PC-3 (cell line): ENCODE measurements around the gene RNF32. TPM values are rescaled to one million over a fixed set of nuclear protein-coding genes. Genes with fewer than 3 reads are reported as not detected.

Experiments
- ATAC-seq: fragments of 200-7000 bp; cut with Tn5 transposase; 2 replicates; pipeline ENCODE4 v1.9.1; 2020; ENCODE audit warnings: mild to moderate bottlenecking, moderate library complexity
- BruUV-seq: library from RNA; stranded (reverse); fragments of 400-500 nt; replicated peaks from 2 replicates; lab custom pipeline; 2021; lab: Mats Ljungman, UMichigan
- CTCF ChIA-PET: fragments of 300-600 bp; sonication (Branson Sonifier 250); formaldehyde crosslinking; loops from one replicate; lab custom pipeline; 2022; ENCODE audit warnings: antibody characterized with exemption; lab: Charles Lee
- POLR2A ChIA-PET: fragments of 300-600 bp; sonication (Branson Sonifier 250); formaldehyde crosslinking; loops from one replicate; lab custom pipeline; 2022; ENCODE audit warnings: antibody characterized with exemption; ENCODE audit not compliant: unreplicated experiment; lab: Charles Lee
- DNase-seq: peaks from one replicate; pipeline ENCODE4 v3.0.0-alpha.2; 2015
- H2AFZ ChIP-seq: fragments of 300-600 bp; sonication (generic); 2 replicates; pipeline ENCODE4 v1.6.0; 2016; ENCODE audit warnings: antibody characterized with exemption, low read length
- H3F3A ChIP-seq: fragments of 300-600 bp; sonication (generic); one replicate; pipeline ENCODE4 v1.6.0; 2017; ENCODE audit warnings: antibody characterized with exemption, low read length, control low read depth, mild to moderate bottlenecking; ENCODE audit not compliant: unreplicated experiment
- H3K27ac ChIP-seq: fragments of 300-600 bp; sonication (generic); 2 replicates; pipeline ENCODE4 v1.5.1; 2016; ENCODE audit warnings: mild to moderate bottlenecking, low read length
- H3K27me3 ChIP-seq: fragments of 300-600 bp; sonication (generic); 2 replicates; pipeline ENCODE4 v1.6.1; 2016; ENCODE audit warnings: low read length, mixed read lengths
- H3K36me3 ChIP-seq: fragments of 300-600 bp; sonication (generic); 2 replicates; pipeline ENCODE4 v1.6.1; 2016; ENCODE audit warnings: low read depth, mixed run types, low read length, mixed read lengths
- H3K4me1 ChIP-seq: fragments of 300-600 bp; sonication (generic); 2 replicates; pipeline ENCODE4 v1.5.1; 2016; ENCODE audit warnings: low read length; ENCODE audit not compliant: insufficient read depth
- H3K4me2 ChIP-seq: fragments of 300-600 bp; sonication (generic); 2 replicates; pipeline ENCODE4 v1.6.0; 2016; ENCODE audit warnings: low read length
- H3K4me3 ChIP-seq: fragments of 300-600 bp; sonication (generic); 2 replicates; pipeline ENCODE4 v1.5.1; 2016; ENCODE audit warnings: mild to moderate bottlenecking, low read length, mixed read lengths
- H3K79me2 ChIP-seq: fragments of 300-600 bp; sonication (generic); 2 replicates; pipeline ENCODE4 v1.6.1; 2017; ENCODE audit warnings: low read length, mixed read lengths
- H3K9ac ChIP-seq: fragments of 300-600 bp; sonication (generic); 2 replicates; pipeline ENCODE4 v1.6.0; 2016; ENCODE audit warnings: mild to moderate bottlenecking, low read length
- H3K9me2 ChIP-seq: fragments of 300-600 bp; sonication (generic); replicated peaks from 2 replicates; pipeline ENCODE4 v1.6.1; 2016; ENCODE audit warnings: mixed run types, low read length, mixed read lengths
- H3K9me3 ChIP-seq: fragments of 300-600 bp; sonication (generic); 2 replicates; pipeline ENCODE4 v1.6.1; 2016; ENCODE audit warnings: low read length, mixed read lengths
- H4K20me1 ChIP-seq: fragments of 300-600 bp; sonication (generic); 2 replicates; pipeline ENCODE4 v1.6.1; 2016; ENCODE audit warnings: low read length, mixed read lengths
- EZH2 ChIP-seq: fragments of 300-600 bp; sonication (generic); IDR thresholded peaks from one replicate; pipeline ENCODE4 v1.6.1; 2017; ENCODE audit warnings: antibody characterized with exemption, mild to moderate bottlenecking, low read length; ENCODE audit not compliant: unreplicated experiment
- EZH2phosphoT487 ChIP-seq: fragments of 300-600 bp; sonication (generic); IDR thresholded peaks from 2 replicates; pipeline ENCODE4 v1.6.1; 2018; ENCODE audit warnings: mild to moderate bottlenecking, antibody characterized with exemption, low read length, borderline replicate concordance
- intact Hi-C: fragments of 100-400 bp; cut with micrococcal nuclease; formaldehyde crosslinking; loops from 2 replicates; pipeline ENCODE4 v1.9.0; 2023
- total RNA-seq: library from RNA; depleted of rRNA; stranded (reverse); fragments of >200 nt; gene quantifications from 2 replicates; pipeline ENCODE4 v1.2.3, GENCODE V29; 2014
- TF ChIP-seq, protein P1 (sequence below): fragments of 300-600 bp; sonication (generic); conservative IDR thresholded peaks from 2 replicates; pipeline ENCODE4 v1.5.1; 2017; ENCODE audit warnings: antibody characterized with exemption, low read depth, mild to moderate bottlenecking, low read length

Gene RNF32
- total RNA-seq, 1 experiment from 2014 or later: 1.7 TPM

DNA sequence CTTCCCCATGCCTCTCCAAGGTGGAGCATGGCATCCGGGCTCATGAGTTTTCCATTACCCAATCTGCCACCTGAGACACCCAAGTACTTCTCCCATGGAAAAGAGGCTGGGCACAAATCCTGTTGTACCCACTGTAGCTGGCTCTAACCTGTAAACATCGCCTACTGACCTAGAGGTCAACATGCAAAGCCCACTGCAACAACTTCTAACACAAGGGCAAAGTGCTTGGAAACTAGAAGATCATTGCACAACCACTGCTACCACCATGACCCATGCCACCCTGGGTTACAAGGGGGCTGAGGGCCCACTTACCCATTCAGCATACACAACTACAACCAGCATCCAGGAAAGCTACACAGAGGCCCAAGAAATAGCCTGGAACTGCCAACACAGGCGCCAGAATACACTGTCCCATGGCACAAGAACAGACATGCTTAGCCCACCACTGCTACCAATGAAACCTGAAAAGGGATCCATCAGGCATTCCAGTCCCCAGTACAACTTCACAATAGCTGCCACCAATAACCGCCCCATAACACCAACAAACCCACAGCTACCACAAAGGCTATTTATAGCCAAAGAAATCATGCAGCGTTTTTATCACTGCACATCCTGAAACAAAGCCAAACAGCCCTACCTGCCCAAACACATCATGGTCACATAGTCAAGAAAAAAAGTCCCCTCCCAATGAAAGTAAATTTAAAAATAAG lies 63.4 kb downstream of the RNF32 start:
- H3K9me3 ChIP-seq: no peaks in the 10 kb centered on the region
- POLR2A ChIA-PET: no interaction called here
- H2AFZ ChIP-seq: no peak overlapping the region
- no peak overlapping the region for H3K27ac ChIP-seq
- no peaks in the 10 kb centered on the region for H3K36me3 ChIP-seq
- no peak overlapping the region for H3K4me3 ChIP-seq
- TF ChIP-seq EZH2phosphoT487 (no peak), EZH2 (no peak)
- TF ChIP-seq, protein P1, sequence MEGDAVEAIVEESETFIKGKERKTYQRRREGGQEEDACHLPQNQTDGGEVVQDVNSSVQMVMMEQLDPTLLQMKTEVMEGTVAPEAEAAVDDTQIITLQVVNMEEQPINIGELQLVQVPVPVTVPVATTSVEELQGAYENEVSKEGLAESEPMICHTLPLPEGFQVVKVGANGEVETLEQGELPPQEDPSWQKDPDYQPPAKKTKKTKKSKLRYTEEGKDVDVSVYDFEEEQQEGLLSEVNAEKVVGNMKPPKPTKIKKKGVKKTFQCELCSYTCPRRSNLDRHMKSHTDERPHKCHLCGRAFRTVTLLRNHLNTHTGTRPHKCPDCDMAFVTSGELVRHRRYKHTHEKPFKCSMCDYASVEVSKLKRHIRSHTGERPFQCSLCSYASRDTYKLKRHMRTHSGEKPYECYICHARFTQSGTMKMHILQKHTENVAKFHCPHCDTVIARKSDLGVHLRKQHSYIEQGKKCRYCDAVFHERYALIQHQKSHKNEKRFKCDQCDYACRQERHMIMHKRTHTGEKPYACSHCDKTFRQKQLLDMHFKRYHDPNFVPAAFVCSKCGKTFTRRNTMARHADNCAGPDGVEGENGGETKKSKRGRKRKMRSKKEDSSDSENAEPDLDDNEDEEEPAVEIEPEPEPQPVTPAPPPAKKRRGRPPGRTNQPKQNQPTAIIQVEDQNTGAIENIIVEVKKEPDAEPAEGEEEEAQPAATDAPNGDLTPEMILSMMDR: no peak
- no peaks in the 10 kb centered on the region for H3F3A ChIP-seq
- CTCF ChIA-PET: no interaction called here
- H3K79me2 ChIP-seq: no peaks in the 10 kb centered on the region
- H3K27me3 ChIP-seq: no peaks in the 10 kb centered on the region
- BruUV-seq: no TSS peak
- no peaks in the 10 kb centered on the region for H3K4me1 ChIP-seq
- no peak overlapping the region for H3K4me2 ChIP-seq
- H4K20me1 ChIP-seq: no peaks in the 10 kb centered on the region
- no peak overlapping the region for H3K9ac ChIP-seq
- intact Hi-C loops: no loop called here
- no peaks in the 10 kb centered on the region for H3K9me2 ChIP-seq
- DNase-seq (no peak), ATAC-seq (no peak)

DNA sequence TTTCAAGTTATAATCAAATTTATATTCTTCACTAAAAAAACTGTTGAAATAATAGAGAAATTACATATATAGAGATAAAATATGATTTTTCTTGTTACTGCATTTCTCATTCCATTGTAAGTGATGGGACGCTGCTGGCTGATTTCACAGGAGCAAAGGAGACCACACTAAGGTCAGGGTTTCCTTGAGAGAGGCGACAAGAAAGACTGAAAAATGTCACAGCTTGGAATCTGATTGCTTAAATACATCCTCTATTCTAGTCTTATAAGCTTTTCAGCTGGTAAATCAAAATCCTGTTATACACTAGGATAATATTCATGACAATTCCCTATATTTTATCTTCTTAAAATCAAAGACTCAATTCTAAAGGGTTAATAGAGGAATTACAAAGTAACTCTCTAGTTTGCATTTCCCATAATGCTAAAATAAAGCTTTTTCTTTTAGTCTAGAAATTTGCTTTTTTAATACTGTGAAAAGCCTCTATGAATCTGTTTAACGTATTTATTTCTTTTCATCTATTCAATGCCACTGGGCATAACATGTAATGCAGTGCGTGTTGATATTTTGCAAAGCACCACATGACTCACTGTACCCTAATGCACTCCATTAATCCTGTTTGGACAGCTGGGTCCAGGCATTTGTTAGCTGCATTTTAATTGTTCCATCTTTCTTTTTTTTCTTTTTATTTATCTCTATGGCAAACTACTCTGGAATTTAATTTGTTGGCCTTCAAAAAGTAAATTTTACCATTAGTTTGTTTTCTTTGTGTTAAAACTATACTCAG lies 81.7 kb downstream of the RNF32 start:
- H2AFZ ChIP-seq: no peak overlapping the region
- H3K27ac ChIP-seq: no peak overlapping the region
- DNase-seq (no peak), ATAC-seq (no peak)
- H3F3A ChIP-seq: no peaks in the 10 kb centered on the region
- no peaks in the 10 kb centered on the region for H3K9me2 ChIP-seq
- no peaks in the 10 kb centered on the region for H4K20me1 ChIP-seq
- intact Hi-C loops: no loop called here
- ChIA-PET CTCF (no interaction called here), POLR2A (no interaction called here)
- peaks cover 20% of the 10 kb centered on the region for H3K4me1 ChIP-seq
- no TSS peak for BruUV-seq
- no peak overlapping the region for H3K4me3 ChIP-seq
- no peaks in the 10 kb centered on the region for H3K79me2 ChIP-seq
- no peaks in the 10 kb centered on the region for H3K9me3 ChIP-seq
- H3K9ac ChIP-seq: no peak overlapping the region
- 0 out of 2 replicates have a peak, but pooled peaks cover 4% of the 10 kb centered on the region for H3K36me3 ChIP-seq
- H3K27me3 ChIP-seq: no peaks in the 10 kb centered on the region
- no peak overlapping the region for H3K4me2 ChIP-seq
- no peak for TF ChIP-seq EZH2

DNA sequence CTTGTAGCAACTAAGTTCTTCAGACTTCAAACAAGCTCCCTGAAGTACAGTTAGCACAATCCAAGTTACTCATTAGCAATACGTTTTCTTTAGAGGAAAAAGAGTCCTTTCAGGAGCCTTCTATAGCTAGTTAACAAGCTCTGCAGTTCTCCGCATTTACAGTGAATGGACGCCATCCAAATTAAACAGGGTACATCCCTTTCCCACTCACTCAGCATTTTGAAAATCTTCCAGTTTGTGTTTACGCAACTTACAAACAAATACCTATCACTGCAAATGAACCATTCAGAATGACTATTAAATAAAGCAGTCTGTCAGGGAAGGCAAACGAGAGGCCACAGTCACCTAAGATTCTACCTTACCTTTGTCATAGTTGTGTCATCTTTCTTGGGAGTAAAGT lies 84.5 kb downstream of the RNF32 start:
- Histone ChIP-seq H4K20me1 (no peaks in the 10 kb centered on the region), H3K4me1 (peaks cover 20% of the 10 kb centered on the region), H3K27ac (peak overlapping the region; percentile 55), H3K27me3 (no peaks in the 10 kb centered on the region), H3K9me2 (no peaks in the 10 kb centered on the region), H3K79me2 (no peaks in the 10 kb centered on the region), H3F3A (no peaks in the 10 kb centered on the region), H2AFZ (no peak overlapping the region), H3K4me2 (peak overlapping the region; percentile 52), H3K9ac (no peak overlapping the region), H3K9me3 (no peaks in the 10 kb centered on the region), H3K4me3 (peak overlapping the region; percentile 10; the same call in 1 of the 2 replicates), H3K36me3 (0 out of 2 replicates have a peak, but pooled peaks cover 4% of the 10 kb centered on the region)
- ChIA-PET CTCF (interaction anchor here (0.6 to 1.1 kb wide), 2 partner anchors 39 to 40 kb away, joined by 3 read pairs; no protein-coding TSS in a partner anchor), POLR2A (interaction anchor here (0.6 kb wide), 1 partner anchor 157 kb away, joined by 6 read pairs; no protein-coding TSS in a partner anchor)
- DNase-seq (peak; percentile 89), ATAC-seq (peak; percentile 89)
- intact Hi-C loops: loop anchor here (2.0 kb wide), 2 partner anchors 26 to 32 kb away; no protein-coding TSS in a partner anchor
- BruUV-seq: no TSS peak
- TF ChIP-seq EZH2phosphoT487 (no peak), EZH2 (no peak)
- TF ChIP-seq, protein P1: no peak
